Gastrocnemius medialis (tissue), 4 donors: ENCODE data around the gene PARG.
"Not testable (repeated sequence)": the region's sequence is repeated elsewhere in the genome, so short reads cannot be mapped to it uniquely, and the experiment has no call there.

Experiments used
- POLR2A ChIP-seq, 2 donors: fragments of 450-650 bp; IDR thresholded peaks; one replicate each; pipeline ENCODE4 v1.6.1; 2017; ENCODE audit warnings: antibody characterized with exemption in 2 of 2, mild to moderate bottlenecking in 2 of 2, moderate library complexity in 2 of 2
- TF ChIP-seq, protein P1 (sequence below), 5 experiments: fragments of 450-650 bp in 3 of 5; fragments of 200-600 bp in 2 of 5; sonication (generic) in 2 of 5; IDR thresholded peaks in 4 of 5; conservative IDR thresholded peaks in 1 of 5; 1 replicate in 4 of 5; 2 replicates in 1 of 5; pipeline ENCODE4 v1.5.1; 2016 to 2019; ENCODE audit warnings: antibody characterized with exemption in 5 of 5, mild to moderate bottlenecking in 3 of 5, moderate library complexity in 3 of 5

DNA sequence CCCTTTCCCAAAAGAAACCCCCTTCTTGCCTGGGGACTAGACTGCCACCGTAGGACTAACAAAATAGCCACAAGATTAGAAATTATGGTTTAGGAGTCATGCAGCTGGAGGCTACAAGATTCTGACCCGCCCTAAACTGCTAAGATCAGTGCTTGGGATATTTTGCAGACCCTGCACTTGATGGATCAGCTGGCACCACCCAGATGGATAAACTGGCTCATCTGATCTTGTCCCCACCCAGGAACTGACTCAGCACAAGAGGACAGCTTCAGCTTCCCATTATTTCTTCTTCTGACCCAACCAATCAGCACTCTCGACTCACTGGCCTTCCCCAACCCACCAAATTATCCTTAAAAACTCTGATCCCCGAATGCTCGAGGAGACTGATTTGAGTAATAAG lies 10.6 kb downstream of the PARG start:
- TF ChIP-seq, protein P1, sequence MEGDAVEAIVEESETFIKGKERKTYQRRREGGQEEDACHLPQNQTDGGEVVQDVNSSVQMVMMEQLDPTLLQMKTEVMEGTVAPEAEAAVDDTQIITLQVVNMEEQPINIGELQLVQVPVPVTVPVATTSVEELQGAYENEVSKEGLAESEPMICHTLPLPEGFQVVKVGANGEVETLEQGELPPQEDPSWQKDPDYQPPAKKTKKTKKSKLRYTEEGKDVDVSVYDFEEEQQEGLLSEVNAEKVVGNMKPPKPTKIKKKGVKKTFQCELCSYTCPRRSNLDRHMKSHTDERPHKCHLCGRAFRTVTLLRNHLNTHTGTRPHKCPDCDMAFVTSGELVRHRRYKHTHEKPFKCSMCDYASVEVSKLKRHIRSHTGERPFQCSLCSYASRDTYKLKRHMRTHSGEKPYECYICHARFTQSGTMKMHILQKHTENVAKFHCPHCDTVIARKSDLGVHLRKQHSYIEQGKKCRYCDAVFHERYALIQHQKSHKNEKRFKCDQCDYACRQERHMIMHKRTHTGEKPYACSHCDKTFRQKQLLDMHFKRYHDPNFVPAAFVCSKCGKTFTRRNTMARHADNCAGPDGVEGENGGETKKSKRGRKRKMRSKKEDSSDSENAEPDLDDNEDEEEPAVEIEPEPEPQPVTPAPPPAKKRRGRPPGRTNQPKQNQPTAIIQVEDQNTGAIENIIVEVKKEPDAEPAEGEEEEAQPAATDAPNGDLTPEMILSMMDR (IDR thresholded peaks at IDR 0.05 in 4 of 5, conservative IDR thresholded peaks at IDR 0.05 in 1 of 5) = not testable (repeated sequence)
- TF ChIP-seq POLR2A (IDR thresholded peaks at IDR 0.05) = not testable (repeated sequence)
